Spinal cord (tissue), 10 donors: ENCODE data around the gene POFUT1. TPM values are rescaled to one million over a fixed set of nuclear protein-coding genes. Genes with fewer than 3 reads are reported as not detected.

Experiments used
- DNase-seq, 6 donors: peaks; one replicate each; pipeline versions ENCODE4 v3.0.0 to v3.0.0-alpha.2; 2013 to 2015; ENCODE audit warnings: low spot score in 6 of 6, low read depth in 4 of 6
- H3K27ac ChIP-seq: one replicate; pipeline ENCODE4 v1.5.1; 2013; ENCODE audit warnings: low read depth, low read length, control low read depth
- H3K27me3 ChIP-seq: one replicate; pipeline ENCODE4 v1.6.1; 2013; ENCODE audit warnings: low read length; ENCODE audit not compliant: control insufficient read depth, insufficient read depth
- H3K36me3 ChIP-seq: one replicate; pipeline ENCODE4 v1.6.1; 2013; ENCODE audit warnings: low read length; ENCODE audit not compliant: control insufficient read depth, insufficient read depth
- H3K4me1 ChIP-seq: one replicate; pipeline ENCODE4 v1.6.1; 2013; ENCODE audit warnings: low read length; ENCODE audit not compliant: control insufficient read depth, insufficient read depth
- H3K4me3 ChIP-seq: one replicate; pipeline ENCODE4 v1.5.1; 2013; ENCODE audit warnings: low read depth, low read length, control low read depth
- H3K9me3 ChIP-seq: one replicate; pipeline ENCODE4 v1.6.1; 2013; ENCODE audit warnings: low read length; ENCODE audit not compliant: control insufficient read depth, insufficient read depth
- whole genome bisulfite sequencing: methylation state at CpG from one replicate; pipeline ENCODE4 v1.1.5; 2013; ENCODE audit warnings: missing lambda C conversion rate; ENCODE audit not compliant: insufficient coverage; 5-methylcytosine and 5-hydroxymethylcytosine counted together
- polyA plus RNA-seq, 2 donors: library from polyadenylated mRNA; unstranded; fragments of 120-200 nt; gene quantifications; one replicate each; pipeline ENCODE4 v1.2.1, GENCODE V29; 2013; ENCODE audit not compliant: insufficient read length in 2 of 2
- total RNA-seq, 2 donors: library from RNA; depleted of rRNA in 1 of 2; stranded (reverse); fragments of 120-200 nt in 1 of 2; fragments of >200 nt in 1 of 2; gene quantifications; one replicate each; pipeline versions ENCODE4 v1.2.3 to v1.2.4, GENCODE V29; 2013 to 2014
- donor health status: healthy.

POFUT1 gene
- total and polyA plus RNA-seq, 4 donors: 21.3 to 32.9 (median 25.2) TPM

- no peaks in the 10 kb centered on the region for H3K9me3 ChIP-seq
- H3K27ac ChIP-seq: no peak overlapping the region
- H3K4me3 ChIP-seq: no peak overlapping the region
- H3K27me3 ChIP-seq: no peaks in the 10 kb centered on the region
- H3K4me1 ChIP-seq: peaks cover 4% of the 10 kb centered on the region
- WGBS: no CpG with 5 or more reads among the region's 3 CpGs
- no peaks in the 10 kb centered on the region for H3K36me3 ChIP-seq
- DNase-seq: no peak
These were observed 77.5 kb downstream of the POFUT1 start for GRCh38 chr20:32285082-32285620.

GRCh38 chr20:32285621-32286371 lies 78.1 kb downstream of the POFUT1 start:
- Histone ChIP-seq H3K4me3 (no peak overlapping the region), H3K27me3 (no peaks in the 10 kb centered on the region), H3K4me1 (peaks cover 4% of the 10 kb centered on the region), H3K27ac (no peak overlapping the region), H3K36me3 (no peaks in the 10 kb centered on the region), H3K9me3 (no peaks in the 10 kb centered on the region)
- WGBS: no CpG with 5 or more reads among the region's 4 CpGs
- no peak for DNase-seq

DNA sequence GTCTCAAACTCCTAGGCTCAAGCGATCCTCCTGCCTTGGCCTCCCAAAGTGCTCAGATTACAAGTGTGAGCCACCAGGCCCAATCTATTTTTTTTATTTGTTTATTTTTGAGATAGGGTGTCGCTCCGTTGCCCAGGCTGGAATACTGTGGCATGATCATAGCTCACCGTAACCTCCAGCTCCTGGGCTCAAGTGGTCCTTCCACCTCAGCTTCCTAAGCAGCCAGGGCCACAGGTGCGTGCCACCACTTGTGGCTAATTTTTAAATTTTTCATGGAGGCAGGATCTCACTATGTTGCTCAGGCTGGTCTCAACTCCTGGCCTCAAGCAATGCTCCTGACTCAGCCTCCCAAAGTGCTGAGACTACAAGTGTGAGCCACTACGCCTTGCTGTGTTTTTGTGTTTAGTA lies 79.6 kb downstream of the POFUT1 start:
- Histone ChIP-seq H3K27ac (no peak overlapping the region), H3K36me3 (no peaks in the 10 kb centered on the region), H3K27me3 (no peaks in the 10 kb centered on the region), H3K4me3 (no peak overlapping the region), H3K9me3 (no peaks in the 10 kb centered on the region), H3K4me1 (no peaks in the 10 kb centered on the region)
- no peak for DNase-seq
- 100% methylated on average over 4 of the region's 6 CpGs for WGBS

Other genes starting within 250 kb of the POFUT1 start
- gene XKR7, start 239.7 kb upstream of the POFUT1 start, total RNA-seq: 1 to 10 TPM; 1.8 to 3.7 TPM
- 1 to 10 TPM; 7.9 to 9.0 TPM for gene XKR7, start 239.7 kb upstream of the POFUT1 start, polyA plus RNA-seq
- gene CCM2L, start 197.4 kb upstream of the POFUT1 start, total RNA-seq: 1 to 10 TPM; 3.8 to 8.4 TPM
- 1 to 10 TPM; 6.4 to 6.8 TPM for gene CCM2L, start 197.4 kb upstream of the POFUT1 start, polyA plus RNA-seq
- gene HCK, start 155.6 kb upstream of the POFUT1 start, total RNA-seq: 10 to 100 TPM in 1 of 2 donors, 1 to 10 TPM in 1; 9.1 to 12.4 TPM
- 1 to 10 TPM; 5.1 to 6.9 TPM for gene HCK, start 155.6 kb upstream of the POFUT1 start, polyA plus RNA-seq
- gene TM9SF4, start 98.2 kb upstream of the POFUT1 start, total RNA-seq: 10 to 100 TPM; 33.2 to 40.1 TPM
- gene TM9SF4, start 98.2 kb upstream of the POFUT1 start, polyA plus RNA-seq: 10 to 100 TPM; 58.1 to 65.9 TPM
- 1 to 10 TPM; 2.5 to 4.5 TPM for gene PLAGL2, start 137 bp upstream of the POFUT1 start, total RNA-seq
- 10 to 100 TPM; 10.7 to 12.1 TPM for gene PLAGL2, start 137 bp upstream of the POFUT1 start, polyA plus RNA-seq
- gene KIF3B, start 69.8 kb downstream of the POFUT1 start, total RNA-seq: 10 to 100 TPM; 54.4 to 64.8 TPM
- gene KIF3B, start 69.8 kb downstream of the POFUT1 start, polyA plus RNA-seq: 10 to 100 TPM; 69.0 to 75.8 TPM
- gene ASXL1, start 150.5 kb downstream of the POFUT1 start, total RNA-seq: 10 to 100 TPM; 48.7 to 58.3 TPM
- gene ASXL1, start 150.5 kb downstream of the POFUT1 start, polyA plus RNA-seq: 10 to 100 TPM; 51.6 to 55.2 TPM